Stimulated activated naive CD4-positive, alpha-beta T cell (primary cell): ENCODE results near the gene BICRAL.
A peak's percentile ranks its signal among the peaks of the same experiment; 100 is the strongest.
"Not testable (repeated sequence)": the region's sequence is repeated elsewhere in the genome, so short reads cannot be mapped to it uniquely, and the experiment has no call there.

ENCODE experiments used
- DNase-seq, 6 experiments: peaks; one replicate each; lab custom pipeline; 2025; lab: John Stamatoyannopoulos, UW

Gene BICRAL

GRCh38 chr6:42781796-42782688 is at the start of gene BICRAL:
TSS of gene BICRAL (plus strand) at chr6:42782052. CDS start at chr6:42822023, 39,971 bp downstream.
- DNase-seq, result peak; percentile 55 to 82 (median 70)

GRCh38 chr6:42733867-42734481 is 47.9 kb upstream of the BICRAL start:
- not testable (repeated sequence) for DNase-seq

GRCh38 chr6:42735976-42736375 is 45.9 kb upstream of the BICRAL start:
- DNase-seq, result no peak

- no peak for DNase-seq
Observed at GRCh38 chr6:42740725-42741124, 41.1 kb upstream of the BICRAL start.

- no peak for DNase-seq
Observed at GRCh38 chr6:42742116-42742894, 39.5 kb upstream of the BICRAL start.

- DNase-seq, result no peak
Observed at GRCh38 chr6:42744351-42744893, 37.4 kb upstream of the BICRAL start.

GRCh38 chr6:42745083-42745639 is 36.7 kb upstream of the BICRAL start:
- peak in 2 of 6 experiments; percentile 26 to 36 for DNase-seq

GRCh38 chr6:42745640-42746462 is 36.0 kb upstream of the BICRAL start, which contains the start of gene TBCC:
TSS of gene TBCC (minus strand) at chr6:42746103. CDS start at chr6:42746073, 30 bp downstream.
- peak; percentile 86 to 98 (median 96) for DNase-seq

GRCh38 chr6:42746463-42747391 is 35.1 kb upstream of the BICRAL start:
- peak; percentile 62 to 92 (median 83) for DNase-seq

GRCh38 chr6:42748203-42748898 is 33.5 kb upstream of the BICRAL start:
- no peak for DNase-seq

- DNase-seq, result no peak
Observed at GRCh38 chr6:42751055-42751454, 30.8 kb upstream of the BICRAL start.

GRCh38 chr6:42754759-42755158 is 27.1 kb upstream of the BICRAL start:
- DNase-seq, result no peak

- DNase-seq, result no peak
Observed at GRCh38 chr6:42756722-42757121, 25.1 kb upstream of the BICRAL start.

- no peak for DNase-seq
Observed at GRCh38 chr6:42758756-42759430, 23.0 kb upstream of the BICRAL start.

GRCh38 chr6:42761287-42762067 is 20.4 kb upstream of the BICRAL start:
- DNase-seq, result no peak

GRCh38 chr6:42762426-42762859 is 19.4 kb upstream of the BICRAL start:
- DNase-seq, result no peak

GRCh38 chr6:42762950-42763349 is 18.9 kb upstream of the BICRAL start:
- DNase-seq, result no peak
